Fibroblast of pulmonary artery (primary cell): ENCODE measurements around the gene LRP1.
A peak's percentile ranks its signal among the peaks of the same experiment; 100 is the strongest.

ENCODE experiments used
- DNase-seq: peaks from one replicate; pipeline ENCODE4 v3.0.0-alpha.2; 2010; ENCODE audit warnings: low read depth
- H3K4me3 ChIP-seq: replicated peaks from 2 replicates; pipeline ENCODE4 v1.5.1; 2011; ENCODE audit warnings: low read depth, mild to moderate bottlenecking, control low read depth, low read length, moderate library complexity
- CTCF ChIP-seq: IDR thresholded peaks from 2 replicates; pipeline ENCODE4 v1.5.1; 2011; ENCODE audit warnings: mild to moderate bottlenecking, control low read depth, low read length, inconsistent platforms; ENCODE audit errors: missing control alignments

Gene LRP1

GRCh38 chr12:57143454-57143853 lies 15.2 kb downstream of the LRP1 start:
- no peak for TF ChIP-seq CTCF
- no peak for DNase-seq
- no peak overlapping the region for H3K4me3 ChIP-seq

- TF ChIP-seq CTCF: no peak
- no peak overlapping the region for H3K4me3 ChIP-seq
- DNase-seq: no peak
These were observed 17.3 kb downstream of the LRP1 start for GRCh38 chr12:57145460-57146059.

- H3K4me3 ChIP-seq: no peak overlapping the region
- no peak for TF ChIP-seq CTCF
- DNase-seq: no peak
These were observed 17.8 kb downstream of the LRP1 start for GRCh38 chr12:57146092-57146491.

GRCh38 chr12:57146961-57147944 lies 19.0 kb downstream of the LRP1 start, which contains the start of gene LRP1-AS:
Gene LRP1-AS, minus strand, starts transcription at chr12:57147619.
- peak; percentile 68 for DNase-seq
- no peak for TF ChIP-seq CTCF
- no peak within 1 kb of the TSS for H3K4me3 ChIP-seq

DNA sequence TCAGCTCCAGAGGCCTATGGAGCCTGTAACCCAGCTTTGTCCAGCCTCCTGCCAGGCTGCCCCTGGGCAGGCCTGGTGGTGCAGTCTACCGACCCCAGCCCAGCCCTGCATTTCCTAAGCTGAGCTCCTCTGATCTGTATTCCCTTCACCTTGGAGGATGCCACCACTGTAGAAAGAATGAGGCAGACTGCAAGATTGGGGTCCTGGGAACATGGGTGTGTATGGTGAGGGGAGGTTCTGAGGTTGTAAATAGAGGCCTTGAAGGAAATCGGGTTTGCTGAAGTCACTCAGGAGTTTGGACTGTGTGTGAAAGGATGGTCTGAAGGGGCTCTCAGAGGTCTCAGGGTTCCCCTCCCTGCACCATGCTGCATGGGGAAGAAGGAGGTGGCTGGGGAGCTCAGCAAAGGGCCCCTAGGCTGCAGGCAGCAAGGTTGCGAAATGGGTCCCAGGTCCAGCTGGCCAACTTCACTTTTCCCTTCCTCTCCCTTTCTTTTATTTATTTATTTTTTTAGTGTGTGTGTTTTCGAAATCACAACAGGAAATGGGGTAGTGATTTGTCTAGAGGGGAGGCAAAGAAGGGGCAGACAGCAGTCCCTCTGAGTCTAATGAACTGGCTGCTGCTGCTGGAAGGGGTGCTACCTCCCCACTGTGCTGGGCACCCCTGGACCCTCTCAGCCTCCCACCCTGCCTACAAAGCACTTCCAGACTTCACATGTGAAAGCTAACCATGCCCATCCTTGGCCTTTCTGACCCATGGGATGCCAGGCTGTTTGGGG lies 20.4 kb downstream of the LRP1 start:
- TF ChIP-seq CTCF: no peak
- peak overlapping the region; percentile 3 for H3K4me3 ChIP-seq
- peak; percentile 89 for DNase-seq

DNA sequence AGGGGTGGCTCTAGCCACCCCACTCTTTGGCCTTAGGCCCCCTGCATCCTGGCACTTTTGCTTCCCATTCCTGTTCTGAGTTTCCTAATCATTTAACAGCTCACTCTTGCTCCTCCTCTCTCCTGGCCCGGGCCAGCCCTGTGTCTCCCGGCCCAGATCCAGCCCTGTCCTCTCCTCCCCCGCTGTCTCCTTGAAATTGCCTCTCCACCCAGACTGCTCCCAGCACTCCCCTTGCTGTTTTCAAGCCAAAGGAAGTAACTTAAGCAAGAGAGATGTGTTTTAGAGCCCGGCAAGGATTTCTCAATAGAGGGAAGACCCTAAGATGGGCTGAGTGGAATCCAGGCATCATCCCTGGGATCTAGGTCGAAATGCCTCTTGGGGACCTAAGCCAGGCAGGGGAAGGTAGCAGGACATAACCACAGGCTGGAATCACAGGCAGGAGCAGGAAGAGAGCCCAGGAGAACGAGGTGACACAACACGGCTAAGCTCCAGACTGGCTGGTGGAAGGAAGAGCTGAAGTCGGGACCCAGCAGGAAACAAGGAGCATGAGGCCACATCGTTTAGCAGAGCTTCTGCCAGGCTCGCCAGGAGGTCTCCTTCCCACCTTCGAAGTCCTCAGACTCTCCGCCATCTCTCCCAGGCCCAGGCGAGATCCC lies 21.1 kb downstream of the LRP1 start:
- peak; percentile 95 for DNase-seq
- no peak for TF ChIP-seq CTCF
- peak overlapping the region; percentile 3 for H3K4me3 ChIP-seq
